OCI-LY1 (cell line): Measurements from ENCODE around the gene NINJ2.

Source experiments
- H2AFZ ChIP-seq: fragments of 200-600 bp; sonication (generic), shearing (Covaris generic); 2 replicates; pipeline ENCODE4 v1.6.0; 2014; ENCODE audit warnings: antibody characterized with exemption, mild to moderate bottlenecking, low read length
- H3F3A ChIP-seq: fragments of 200-600 bp; sonication (generic), shearing (Covaris generic); 2 replicates; pipeline ENCODE4 v1.6.0; 2014; ENCODE audit warnings: mild to moderate bottlenecking, antibody characterized with exemption, low read length, moderate library complexity; ENCODE audit not compliant: insufficient read depth
- H3K27ac ChIP-seq: fragments of 200-600 bp; sonication (generic); 2 replicates; pipeline ENCODE4 v1.5.1; 2014; ENCODE audit warnings: low read length, mixed run types, mild to moderate bottlenecking, low read depth; ENCODE audit not compliant: poor library complexity, severe bottlenecking
- H3K27me3 ChIP-seq: fragments of 200-600 bp; sonication (generic); 2 replicates; pipeline ENCODE4 v1.6.0; 2014; ENCODE audit warnings: antibody characterized with exemption, mild to moderate bottlenecking, low read length, moderate library complexity; ENCODE audit not compliant: insufficient read depth
- H3K36me3 ChIP-seq: fragments of 200-600 bp; sonication (generic); 2 replicates; pipeline ENCODE4 v1.6.1; 2014; ENCODE audit warnings: mild to moderate bottlenecking, antibody characterized with exemption, low read length, moderate library complexity, mixed read lengths; ENCODE audit not compliant: insufficient read depth
- H3K4me1 ChIP-seq: fragments of 200-600 bp; sonication (generic); 2 replicates; pipeline ENCODE4 v1.5.1; 2014; ENCODE audit warnings: mild to moderate bottlenecking, low read length, moderate library complexity; ENCODE audit not compliant: insufficient read depth, severe bottlenecking
- H3K4me2 ChIP-seq: fragments of 200-600 bp; sonication (generic), shearing (Covaris generic); 2 replicates; pipeline ENCODE4 v1.6.1; 2014; ENCODE audit warnings: low read length
- H3K4me3 ChIP-seq: fragments of 200-600 bp; sonication (generic); 2 replicates; pipeline ENCODE4 v1.5.1; 2014; ENCODE audit warnings: low read length, low read depth, mild to moderate bottlenecking, mixed read lengths; ENCODE audit not compliant: poor library complexity, severe bottlenecking
- H3K79me2 ChIP-seq: fragments of 200-600 bp; shearing (Covaris generic); 2 replicates; pipeline ENCODE4 v1.6.1; 2016; ENCODE audit warnings: mixed run types, low read length, mixed read lengths; ENCODE audit not compliant: insufficient read depth
- H3K9ac ChIP-seq: fragments of 200-600 bp; sonication (generic), shearing (Covaris generic); 2 replicates; pipeline ENCODE4 v1.6.1; 2014; ENCODE audit warnings: mild to moderate bottlenecking, low read length, mixed read lengths
- H3K9me2 ChIP-seq: fragments of 200-600 bp; sonication (generic), shearing (Covaris generic); 2 replicates; pipeline ENCODE4 v1.6.1; 2014; ENCODE audit warnings: low read depth, mild to moderate bottlenecking, low read length, mixed read lengths
- H3K9me3 ChIP-seq: fragments of 200-600 bp; shearing (Covaris generic); 2 replicates; pipeline ENCODE4 v1.6.1; 2014; ENCODE audit warnings: low read length, mixed read lengths
- H4K20me1 ChIP-seq: fragments of 200-600 bp; sonication (generic), shearing (Covaris generic); 2 replicates; pipeline ENCODE4 v1.6.0; 2016; ENCODE audit warnings: mild to moderate bottlenecking, low read length; ENCODE audit not compliant: insufficient read depth
- CTCF ChIP-seq: fragments of 200-600 bp; sonication (generic), shearing (Covaris generic); IDR thresholded peaks from 2 replicates; pipeline ENCODE4 v1.5.1; 2017; ENCODE audit warnings: mild to moderate bottlenecking, antibody characterized with exemption, low read length, moderate library complexity, mixed read lengths
- EZH2 ChIP-seq: fragments of 200-600 bp; sonication (generic), shearing (Covaris generic); IDR thresholded peaks from 2 replicates; pipeline ENCODE4 v1.8.0; 2017; ENCODE audit warnings: borderline replicate concordance, mixed run types, mild to moderate bottlenecking, antibody characterized with exemption, low read length, moderate library complexity, mixed read lengths

Gene NINJ2

GRCh38 chr12:627863-628741 lies 35.1 kb downstream of the NINJ2 start:
- Histone ChIP-seq H2AFZ (no peak overlapping the region), H3K79me2 (no peaks in the 10 kb centered on the region), H3K36me3 (no peaks in the 10 kb centered on the region), H3K4me2 (no peak overlapping the region), H3K27me3 (no peaks in the 10 kb centered on the region), H3K4me3 (no peak overlapping the region), H3F3A (no peaks in the 10 kb centered on the region), H4K20me1 (no peaks in the 10 kb centered on the region), H3K27ac (peak overlapping the region; percentile 2), H3K9me2 (no peaks in the 10 kb centered on the region), H3K4me1 (peaks cover 55% of the 10 kb centered on the region), H3K9ac (no peak overlapping the region), H3K9me3 (no peaks in the 10 kb centered on the region)
- TF ChIP-seq CTCF (no peak), EZH2 (no peak)

GRCh38 chr12:627285-627684 lies 36.0 kb downstream of the NINJ2 start:
- H3K9me2 ChIP-seq: no peaks in the 10 kb centered on the region
- no peak overlapping the region for H3K9ac ChIP-seq
- H4K20me1 ChIP-seq: no peaks in the 10 kb centered on the region
- H3K4me3 ChIP-seq: no peak overlapping the region
- H3K27me3 ChIP-seq: no peaks in the 10 kb centered on the region
- no peak overlapping the region for H3K4me2 ChIP-seq
- no peak overlapping the region for H2AFZ ChIP-seq
- H3K9me3 ChIP-seq: no peaks in the 10 kb centered on the region
- H3K36me3 ChIP-seq: no peaks in the 10 kb centered on the region
- TF ChIP-seq EZH2 (no peak), CTCF (no peak)
- H3K79me2 ChIP-seq: no peaks in the 10 kb centered on the region
- peaks cover 59% of the 10 kb centered on the region for H3K4me1 ChIP-seq
- H3K27ac ChIP-seq: peak overlapping the region; percentile 2
- no peaks in the 10 kb centered on the region for H3F3A ChIP-seq

GRCh38 chr12:625998-626397 lies 37.2 kb downstream of the NINJ2 start:
- H3K4me2 ChIP-seq: no peak overlapping the region

More at GRCh38 chr12:625998-626397, 37.2 kb downstream of the NINJ2 start:
- H3K36me3 ChIP-seq: no peaks in the 10 kb centered on the region
- peaks cover 46% of the 10 kb centered on the region for H3K4me1 ChIP-seq
- H2AFZ ChIP-seq: no peak overlapping the region
- H4K20me1 ChIP-seq: no peaks in the 10 kb centered on the region
- H3K9ac ChIP-seq: no peak overlapping the region
- no peaks in the 10 kb centered on the region for H3F3A ChIP-seq
- no peaks in the 10 kb centered on the region for H3K9me3 ChIP-seq
- TF ChIP-seq EZH2 (no peak), CTCF (no peak)
- no peak overlapping the region for H3K4me3 ChIP-seq
- H3K27me3 ChIP-seq: no peaks in the 10 kb centered on the region
- no peak overlapping the region for H3K27ac ChIP-seq
- no peaks in the 10 kb centered on the region for H3K9me2 ChIP-seq
- H3K79me2 ChIP-seq: no peaks in the 10 kb centered on the region
